GM23338 (cell line): ENCODE data around the gene ZNF474.

Experiments
- POLR2AphosphoS5 ChIP-seq: IDR thresholded peaks from 2 replicates; pipeline ENCODE4 v1.6.1; 2016; ENCODE audit warnings: antibody characterized with exemption, low read depth
- TF ChIP-seq, protein P1 (sequence below), 2 experiments: fragments of 200-600 bp in 1 of 2; sonication (generic) in 1 of 2; conservative IDR thresholded peaks; 2 replicates each; pipeline versions ENCODE4 v1.5.1 to v1.6.1; 2016 to 2017; ENCODE audit warnings: antibody characterized with exemption in 2 of 2, low read depth in 2 of 2, mild to moderate bottlenecking in 2 of 2, moderate library complexity in 1 of 2
- TF ChIP-seq, protein P2 (sequence below): IDR thresholded peaks from one replicate; pipeline ENCODE4 v1.6.1; 2018; ENCODE audit warnings: antibody characterized with exemption; ENCODE audit not compliant: unreplicated experiment
- TF ChIP-seq, protein P3 (sequence below): IDR thresholded peaks from 2 replicates; pipeline ENCODE4 v1.6.1; 2016; ENCODE audit warnings: antibody characterized with exemption

DNA sequence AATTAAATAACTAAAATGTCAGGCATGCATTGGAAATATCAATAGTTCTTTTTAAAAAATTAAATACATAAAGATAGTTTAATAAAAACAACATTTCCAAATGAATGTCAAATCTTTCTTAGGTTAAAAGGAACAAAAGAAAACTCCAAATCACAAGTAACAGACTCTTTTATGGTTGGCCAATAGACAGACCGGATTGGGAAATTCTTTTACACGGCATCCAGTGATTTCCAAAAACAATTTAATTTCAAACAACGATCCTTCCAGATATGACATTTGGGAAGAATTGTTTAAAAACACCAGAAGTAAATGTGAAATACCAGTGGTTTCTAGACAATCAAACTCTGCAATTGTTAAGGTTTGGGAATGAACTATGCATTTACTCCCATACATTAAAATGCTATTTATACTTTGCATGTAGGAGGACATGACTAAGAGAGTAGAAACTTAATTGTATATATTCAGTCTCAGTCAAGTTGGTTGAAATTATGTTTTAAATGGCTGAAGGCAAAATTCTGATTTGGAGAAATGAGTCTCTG, 32.8 kb downstream of the ZNF474 start:
- TF ChIP-seq, protein P1, sequence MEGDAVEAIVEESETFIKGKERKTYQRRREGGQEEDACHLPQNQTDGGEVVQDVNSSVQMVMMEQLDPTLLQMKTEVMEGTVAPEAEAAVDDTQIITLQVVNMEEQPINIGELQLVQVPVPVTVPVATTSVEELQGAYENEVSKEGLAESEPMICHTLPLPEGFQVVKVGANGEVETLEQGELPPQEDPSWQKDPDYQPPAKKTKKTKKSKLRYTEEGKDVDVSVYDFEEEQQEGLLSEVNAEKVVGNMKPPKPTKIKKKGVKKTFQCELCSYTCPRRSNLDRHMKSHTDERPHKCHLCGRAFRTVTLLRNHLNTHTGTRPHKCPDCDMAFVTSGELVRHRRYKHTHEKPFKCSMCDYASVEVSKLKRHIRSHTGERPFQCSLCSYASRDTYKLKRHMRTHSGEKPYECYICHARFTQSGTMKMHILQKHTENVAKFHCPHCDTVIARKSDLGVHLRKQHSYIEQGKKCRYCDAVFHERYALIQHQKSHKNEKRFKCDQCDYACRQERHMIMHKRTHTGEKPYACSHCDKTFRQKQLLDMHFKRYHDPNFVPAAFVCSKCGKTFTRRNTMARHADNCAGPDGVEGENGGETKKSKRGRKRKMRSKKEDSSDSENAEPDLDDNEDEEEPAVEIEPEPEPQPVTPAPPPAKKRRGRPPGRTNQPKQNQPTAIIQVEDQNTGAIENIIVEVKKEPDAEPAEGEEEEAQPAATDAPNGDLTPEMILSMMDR (conservative IDR thresholded peaks at IDR 0.05; ENCODE audit: low read depth in 2 of 2) = no peak
- TF ChIP-seq, protein P2, sequence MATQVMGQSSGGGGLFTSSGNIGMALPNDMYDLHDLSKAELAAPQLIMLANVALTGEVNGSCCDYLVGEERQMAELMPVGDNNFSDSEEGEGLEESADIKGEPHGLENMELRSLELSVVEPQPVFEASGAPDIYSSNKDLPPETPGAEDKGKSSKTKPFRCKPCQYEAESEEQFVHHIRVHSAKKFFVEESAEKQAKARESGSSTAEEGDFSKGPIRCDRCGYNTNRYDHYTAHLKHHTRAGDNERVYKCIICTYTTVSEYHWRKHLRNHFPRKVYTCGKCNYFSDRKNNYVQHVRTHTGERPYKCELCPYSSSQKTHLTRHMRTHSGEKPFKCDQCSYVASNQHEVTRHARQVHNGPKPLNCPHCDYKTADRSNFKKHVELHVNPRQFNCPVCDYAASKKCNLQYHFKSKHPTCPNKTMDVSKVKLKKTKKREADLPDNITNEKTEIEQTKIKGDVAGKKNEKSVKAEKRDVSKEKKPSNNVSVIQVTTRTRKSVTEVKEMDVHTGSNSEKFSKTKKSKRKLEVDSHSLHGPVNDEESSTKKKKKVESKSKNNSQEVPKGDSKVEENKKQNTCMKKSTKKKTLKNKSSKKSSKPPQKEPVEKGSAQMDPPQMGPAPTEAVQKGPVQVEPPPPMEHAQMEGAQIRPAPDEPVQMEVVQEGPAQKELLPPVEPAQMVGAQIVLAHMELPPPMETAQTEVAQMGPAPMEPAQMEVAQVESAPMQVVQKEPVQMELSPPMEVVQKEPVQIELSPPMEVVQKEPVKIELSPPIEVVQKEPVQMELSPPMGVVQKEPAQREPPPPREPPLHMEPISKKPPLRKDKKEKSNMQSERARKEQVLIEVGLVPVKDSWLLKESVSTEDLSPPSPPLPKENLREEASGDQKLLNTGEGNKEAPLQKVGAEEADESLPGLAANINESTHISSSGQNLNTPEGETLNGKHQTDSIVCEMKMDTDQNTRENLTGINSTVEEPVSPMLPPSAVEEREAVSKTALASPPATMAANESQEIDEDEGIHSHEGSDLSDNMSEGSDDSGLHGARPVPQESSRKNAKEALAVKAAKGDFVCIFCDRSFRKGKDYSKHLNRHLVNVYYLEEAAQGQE = no peak
- TF ChIP-seq POLR2AphosphoS5 = no peak
- TF ChIP-seq, protein P3, sequence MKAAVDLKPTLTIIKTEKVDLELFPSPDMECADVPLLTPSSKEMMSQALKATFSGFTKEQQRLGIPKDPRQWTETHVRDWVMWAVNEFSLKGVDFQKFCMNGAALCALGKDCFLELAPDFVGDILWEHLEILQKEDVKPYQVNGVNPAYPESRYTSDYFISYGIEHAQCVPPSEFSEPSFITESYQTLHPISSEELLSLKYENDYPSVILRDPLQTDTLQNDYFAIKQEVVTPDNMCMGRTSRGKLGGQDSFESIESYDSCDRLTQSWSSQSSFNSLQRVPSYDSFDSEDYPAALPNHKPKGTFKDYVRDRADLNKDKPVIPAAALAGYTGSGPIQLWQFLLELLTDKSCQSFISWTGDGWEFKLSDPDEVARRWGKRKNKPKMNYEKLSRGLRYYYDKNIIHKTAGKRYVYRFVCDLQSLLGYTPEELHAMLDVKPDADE = no peak
